ENCODE results near the gene SH3RF3.
A peak's percentile ranks its signal among the peaks of the same experiment; 100 is the strongest.

Gene SH3RF3

DNA sequence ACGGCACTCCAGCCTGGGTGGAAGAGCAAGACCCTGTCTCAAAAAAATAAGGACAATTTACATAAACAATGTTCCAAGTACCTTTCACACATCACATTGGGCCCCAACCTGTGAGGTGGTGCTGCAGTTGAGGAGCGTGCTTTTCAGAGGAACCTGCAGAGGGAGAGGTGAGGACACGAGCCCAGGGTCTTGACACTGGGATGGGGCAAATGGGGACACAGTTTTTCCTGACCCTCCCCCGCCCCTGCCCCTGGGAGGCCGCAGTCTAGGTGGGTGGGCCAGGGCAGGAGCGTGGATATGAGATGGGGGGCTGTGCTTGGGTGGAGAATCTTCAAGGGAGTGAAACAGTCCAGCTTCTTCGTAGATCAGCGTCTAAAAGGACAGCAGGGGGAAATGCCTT is 371.9 kb downstream of the SH3RF3 start:
- Histone ChIP-seq H3K9me3 (replicated peaks in 1 of 11) (peaks cover 2 to 5% (median 4%) of the 10 kb centered on the region in 11 experiments; a peak in 20 of 22 replicates), H4K20me1 (peaks cover 0 to 51% (median 26%) of the 10 kb centered on the region in 11 experiments; a peak in 13 of 22 replicates), H3K4me3 (no peak overlapping the region), H3K36me3 (peaks cover 13 to 72% (median 40%) of the 10 kb centered on the region in 11 experiments; a peak in 21 of 22 replicates), H3K4me1 (peaks cover 28 to 94% (median 77%) of the 10 kb centered on the region in 10 experiments), H3K27ac (no peak overlapping the region), H3K9ac (no peak overlapping the region), H3K4me2 (peak overlapping the region in 3 of 11 experiments; percentile 81 to 94 (median 91); a peak in 7 of 22 replicates), H3K27me3 (no peaks in the 10 kb centered on the region)
- no peak for TF ChIP-seq Cebpa-rat (IDR thresholded peaks at IDR 0.05)

GRCh38 chr2:109501461-109501860 is 372.5 kb downstream of the SH3RF3 start:
- Histone ChIP-seq H3K4me2 (peak overlapping the region in 2 of 11 experiments; percentile 14 to 53; a peak in 2 of 22 replicates), H3K9me3 (replicated peaks in 1 of 11) (no peaks in the 10 kb centered on the region), H3K36me3 (peaks cover 8 to 67% (median 34%) of the 10 kb centered on the region in 11 experiments; a peak in 18 of 22 replicates), H3K4me1 (peaks cover 32 to 99% (median 82%) of the 10 kb centered on the region in 10 experiments), H3K9ac (no peak overlapping the region), H4K20me1 (peaks cover 0 to 51% (median 26%) of the 10 kb centered on the region in 11 experiments; a peak in 13 of 22 replicates), H3K4me3 (no peak overlapping the region), H3K27me3 (no peaks in the 10 kb centered on the region), H3K27ac (no peak overlapping the region)
- no peak for TF ChIP-seq Cebpa-rat (IDR thresholded peaks at IDR 0.05)

- peaks cover 38 to 99% (median 83%) of the 10 kb centered on the region in 10 experiments for H3K4me1 ChIP-seq
- H3K27ac ChIP-seq = no peak overlapping the region
- H3K4me2 ChIP-seq = peak overlapping the region in 8 of 11 experiments; percentile 21 to 84 (median 48); a peak in 13 of 22 replicates
- H3K9ac ChIP-seq = no peak overlapping the region
- H4K20me1 ChIP-seq = peaks cover 0 to 53% (median 20%) of the 10 kb centered on the region in 11 experiments; a peak in 13 of 22 replicates
- peaks cover 7 to 57% (median 31%) of the 10 kb centered on the region in 11 experiments; a peak in 18 of 22 replicates for H3K36me3 ChIP-seq
- H3K4me3 ChIP-seq = no peak overlapping the region
- no peak for TF ChIP-seq Cebpa-rat (IDR thresholded peaks at IDR 0.05)
- no peaks in the 10 kb centered on the region for H3K9me3 ChIP-seq (replicated peaks in 1 of 11)
- H3K27me3 ChIP-seq = no peaks in the 10 kb centered on the region
Observed at GRCh38 chr2:109503191-109503590, 374.2 kb downstream of the SH3RF3 start.

DNA sequence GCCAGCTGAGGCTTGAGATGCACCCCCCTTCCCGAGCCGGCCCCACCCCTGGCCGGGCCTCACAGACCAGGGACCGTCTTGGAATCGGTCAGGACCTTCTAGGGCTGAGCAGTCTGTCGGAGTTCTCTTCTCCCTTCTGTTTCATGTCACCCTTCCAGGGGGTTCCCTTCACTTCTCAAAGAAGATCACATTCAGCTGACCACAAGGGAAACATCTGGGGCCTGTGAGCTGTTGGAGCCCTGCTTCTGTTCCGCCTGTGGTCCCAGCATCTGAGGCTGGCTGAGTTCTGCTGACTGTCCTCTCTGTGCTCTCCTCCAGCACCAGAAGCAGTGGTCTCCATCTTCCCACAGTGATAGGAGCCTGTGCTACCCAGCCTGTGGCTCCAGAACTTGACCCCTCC is 378.2 kb downstream of the SH3RF3 start:
- Histone ChIP-seq H3K9me3 (replicated peaks in 1 of 11) (peaks cover 0 to 4% (median 0%) of the 10 kb centered on the region in 11 experiments; a peak in 2 of 22 replicates), H3K36me3 (peaks cover 4 to 31% (median 21%) of the 10 kb centered on the region in 11 experiments; a peak in 16 of 22 replicates), H3K4me1 (peaks cover 30 to 100% (median 92%) of the 10 kb centered on the region in 10 experiments), H3K9ac (peak overlapping the region in 8 of 11 experiments; percentile 48 to 76 (median 66); a peak in 15 of 22 replicates), H3K4me2 (peak overlapping the region; percentile 54 to 92 (median 86)), H4K20me1 (peaks cover 0 to 33% (median 0%) of the 10 kb centered on the region in 11 experiments; a peak in 5 of 22 replicates), H3K4me3 (no peak overlapping the region), H3K27ac (peak overlapping the region in 9 of 11 experiments; percentile 49 to 86 (median 76); a peak in 18 of 22 replicates), H3K27me3 (no peaks in the 10 kb centered on the region)
- TF ChIP-seq Cebpa-rat (IDR thresholded peaks at IDR 0.05) = no peak

GRCh38 chr2:109507828-109508227 is 378.8 kb downstream of the SH3RF3 start:
- Histone ChIP-seq H3K9me3 (replicated peaks in 1 of 11) (peaks cover 0 to 4% (median 0%) of the 10 kb centered on the region in 11 experiments; a peak in 2 of 22 replicates), H3K4me3 (no peak overlapping the region), H3K4me2 (peak overlapping the region; percentile 54 to 92 (median 86)), H3K27me3 (no peaks in the 10 kb centered on the region), H3K36me3 (peaks cover 4 to 25% (median 15%) of the 10 kb centered on the region in 11 experiments; a peak in 15 of 22 replicates), H3K4me1 (peaks cover 30 to 100% (median 89%) of the 10 kb centered on the region in 10 experiments), H4K20me1 (peaks cover 0 to 37% (median 0%) of the 10 kb centered on the region in 11 experiments; a peak in 5 of 22 replicates), H3K27ac (peak overlapping the region in 8 of 11 experiments; percentile 43 to 86 (median 74); a peak in 17 of 22 replicates), H3K9ac (peak overlapping the region in 6 of 11 experiments; percentile 6 to 76 (median 66); a peak in 10 of 22 replicates)
- TF ChIP-seq Cebpa-rat (IDR thresholded peaks at IDR 0.05) = no peak

- H4K20me1 ChIP-seq = peaks cover 0 to 34% (median 0%) of the 10 kb centered on the region in 11 experiments; a peak in 5 of 22 replicates
- H3K4me2 ChIP-seq = peak overlapping the region; percentile 54 to 92 (median 86)
- H3K4me3 ChIP-seq = no peak overlapping the region
- peaks cover 32 to 100% (median 90%) of the 10 kb centered on the region in 10 experiments for H3K4me1 ChIP-seq
- peak overlapping the region in 4 of 11 experiments; percentile 1 to 72 (median 30); a peak in 3 of 22 replicates for H3K9ac ChIP-seq
- no peak for TF ChIP-seq Cebpa-rat (IDR thresholded peaks at IDR 0.05)
- H3K9me3 ChIP-seq (replicated peaks in 1 of 11) = peaks cover 0 to 4% (median 0%) of the 10 kb centered on the region in 11 experiments; a peak in 2 of 22 replicates
- H3K27ac ChIP-seq = peak overlapping the region in 8 of 11 experiments; percentile 43 to 86 (median 74); a peak in 15 of 22 replicates
- H3K36me3 ChIP-seq = peaks cover 3 to 18% (median 8%) of the 10 kb centered on the region in 11 experiments; a peak in 13 of 22 replicates
- no peaks in the 10 kb centered on the region; a peak in 1 of 22 replicates for H3K27me3 ChIP-seq
Observed at GRCh38 chr2:109508556-109508955, 379.6 kb downstream of the SH3RF3 start.

GRCh38 chr2:109510136-109511028 is 381.4 kb downstream of the SH3RF3 start:
- Histone ChIP-seq H4K20me1 (peaks cover 0 to 32% (median 0%) of the 10 kb centered on the region in 11 experiments; a peak in 5 of 22 replicates), H3K4me3 (no peak overlapping the region), H3K4me1 (peaks cover 43 to 100% (median 94%) of the 10 kb centered on the region in 10 experiments), H3K27me3 (no peaks in the 10 kb centered on the region; a peak in 1 of 22 replicates), H3K36me3 (0 out of 22 replicates have a peak, but pooled peaks cover 0 to under 1% (median 0%) of the 10 kb centered on the region in 11 experiments), H3K27ac (peak overlapping the region in 6 of 11 experiments; percentile 18 to 86 (median 37); a peak in 9 of 22 replicates), H3K9ac (peak overlapping the region in 2 of 11 experiments; percentile 11 to 21; a peak in 1 of 22 replicates), H3K4me2 (peak overlapping the region in 8 of 11 experiments; percentile 37 to 92 (median 87); a peak in 15 of 22 replicates), H3K9me3 (replicated peaks in 1 of 11) (peaks cover 0 to 4% (median 0%) of the 10 kb centered on the region in 11 experiments; a peak in 2 of 22 replicates)
- TF ChIP-seq Cebpa-rat (IDR thresholded peaks at IDR 0.05) = no peak

GRCh38 chr2:109511168-109511567 is 382.2 kb downstream of the SH3RF3 start:
- peaks cover 40 to 100% (median 89%) of the 10 kb centered on the region in 10 experiments for H3K4me1 ChIP-seq
- H4K20me1 ChIP-seq = peaks cover 0 to 32% (median 0%) of the 10 kb centered on the region in 11 experiments; a peak in 5 of 22 replicates
- H3K4me2 ChIP-seq = peak overlapping the region in 8 of 11 experiments; percentile 37 to 92 (median 85); a peak in 16 of 22 replicates
- H3K36me3 ChIP-seq = no peaks in the 10 kb centered on the region
- H3K4me3 ChIP-seq = no peak overlapping the region
- no peak overlapping the region for H3K27ac ChIP-seq
- TF ChIP-seq Cebpa-rat (IDR thresholded peaks at IDR 0.05) = no peak
- H3K27me3 ChIP-seq = no peaks in the 10 kb centered on the region; a peak in 1 of 22 replicates
- peak overlapping the region in 2 of 11 experiments; percentile 11 to 21; a peak in 1 of 22 replicates for H3K9ac ChIP-seq
- H3K9me3 ChIP-seq (replicated peaks in 1 of 11) = peaks cover 0 to 4% (median 0%) of the 10 kb centered on the region in 11 experiments; a peak in 2 of 22 replicates

All from BLaER1 treated with 17β-estradiol and CSF1 and Interleukin-3, amounts not matched to agents 10 nM and 100 nM (cell line).